ENCODE data around the gene PNLIPRP2. TPM values are rescaled to one million over a fixed set of nuclear protein-coding genes. Genes with fewer than 3 reads are reported as not detected.
A peak's percentile ranks its signal among the peaks of the same experiment; 100 is the strongest.

The PNLIPRP2 gene
- total RNA-seq, 1 donor from 2014 or later = not detected

GRCh38 chr10:116671274-116671926, 50.6 kb downstream of the PNLIPRP2 start:
- no peak for DNase-seq
- ATAC-seq = no peak
- intact Hi-C loops (cut with micrococcal nuclease) = no loop called here

GRCh38 chr10:116672891-116673290, 52.1 kb downstream of the PNLIPRP2 start:
- DNase-seq (no peak), ATAC-seq (no peak)
- intact Hi-C loops (cut with micrococcal nuclease) = no loop called here

- no peak for DNase-seq
- no peak for ATAC-seq
- intact Hi-C loops (cut with micrococcal nuclease) = no loop called here
These were observed 53.1 kb downstream of the PNLIPRP2 start for GRCh38 chr10:116673866-116674265.

GRCh38 chr10:116674901-116675423, 54.2 kb downstream of the PNLIPRP2 start:
- intact Hi-C loops (cut with micrococcal nuclease) = no loop called here
- DNase-seq (no peak), ATAC-seq (no peak)

- no peak for DNase-seq
- ATAC-seq = no peak
- intact Hi-C loops (cut with micrococcal nuclease) = no loop called here
These were observed 55.4 kb downstream of the PNLIPRP2 start for GRCh38 chr10:116676118-116676517.

GRCh38 chr10:116676633-116677032, 55.9 kb downstream of the PNLIPRP2 start:
- ATAC-seq (no peak), DNase-seq (no peak)
- intact Hi-C loops (cut with micrococcal nuclease) = no loop called here

GRCh38 chr10:116679351-116679750, 58.6 kb downstream of the PNLIPRP2 start:
- ATAC-seq (no peak), DNase-seq (no peak)
- intact Hi-C loops (cut with micrococcal nuclease) = no loop called here

GRCh38 chr10:116683166-116683565, 62.4 kb downstream of the PNLIPRP2 start:
- ATAC-seq (no peak), DNase-seq (no peak)
- intact Hi-C loops (cut with micrococcal nuclease) = loop anchor here (5.0 kb wide), 1 partner anchor 104 kb away; no protein-coding TSS in a partner anchor

- ATAC-seq (no peak), DNase-seq (no peak)
- intact Hi-C loops (cut with micrococcal nuclease) = loop anchor here (5.0 kb wide), 1 partner anchor 103 kb away; no protein-coding TSS in a partner anchor
These were observed 63.1 kb downstream of the PNLIPRP2 start for GRCh38 chr10:116683821-116684220.

GRCh38 chr10:116684781-116685180, 64.0 kb downstream of the PNLIPRP2 start:
- no peak for DNase-seq
- no peak for ATAC-seq
- intact Hi-C loops (cut with micrococcal nuclease) = loop anchor here (5.0 kb wide), 1 partner anchor 103 kb away; no protein-coding TSS in a partner anchor

GRCh38 chr10:116685807-116686206, 65.1 kb downstream of the PNLIPRP2 start:
- DNase-seq = no peak
- no peak for ATAC-seq
- intact Hi-C loops (cut with micrococcal nuclease) = no loop called here

GRCh38 chr10:116686632-116687031, 65.9 kb downstream of the PNLIPRP2 start:
- DNase-seq (no peak), ATAC-seq (no peak)
- intact Hi-C loops (cut with micrococcal nuclease) = no loop called here

GRCh38 chr10:116687633-116688032, 66.9 kb downstream of the PNLIPRP2 start:
- DNase-seq (peak; percentile 50), ATAC-seq (peak; percentile 50)

GRCh38 chr10:116688241-116688711, 67.5 kb downstream of the PNLIPRP2 start:
- intact Hi-C loops (cut with micrococcal nuclease) = no loop called here
- ATAC-seq (peak; percentile 84), DNase-seq (peak; percentile 47)

More at GRCh38 chr10:116687633-116688032, 66.9 kb downstream of the PNLIPRP2 start:
- intact Hi-C loops (cut with micrococcal nuclease) = no loop called here

GRCh38 chr10:116688741-116689495, 68.2 kb downstream of the PNLIPRP2 start:
- intact Hi-C loops (cut with micrococcal nuclease) = no loop called here
- no peak for DNase-seq
- no peak for ATAC-seq

GRCh38 chr10:116689744-116690143, 69.0 kb downstream of the PNLIPRP2 start:
- intact Hi-C loops (cut with micrococcal nuclease) = no loop called here
- DNase-seq (no peak), ATAC-seq (no peak)

- ATAC-seq (peak; percentile 65), DNase-seq (peak; percentile 65)
- intact Hi-C loops (cut with micrococcal nuclease) = no loop called here
These were observed 69.9 kb downstream of the PNLIPRP2 start for GRCh38 chr10:116690356-116691322.

- peak; percentile 24 for ATAC-seq
- DNase-seq = peak; percentile 59
- intact Hi-C loops (cut with micrococcal nuclease) = no loop called here
These were observed 70.9 kb downstream of the PNLIPRP2 start for GRCh38 chr10:116691635-116692034.

- intact Hi-C loops (cut with micrococcal nuclease) = no loop called here
- DNase-seq (no peak), ATAC-seq (no peak)
These were observed 71.5 kb downstream of the PNLIPRP2 start for GRCh38 chr10:116692225-116692624.
